ENCODE measurements around the gene ADGRG1.

- TF ChIP-seq CTCF (tag by site-specific recombination; IDR thresholded peaks at IDR 0.05) (no peak), ZNF274 (IDR thresholded peaks at IDR 0.05; ENCODE audit: low read length) (no peak), ZNF274 (tag by site-specific recombination; IDR thresholded peaks at IDR 0.05; ENCODE audit: borderline replicate concordance) (no peak), TSHZ1 (tag by site-specific recombination; IDR thresholded peaks at IDR 0.05; ENCODE audit: borderline replicate concordance) (no peak)
Measured at GRCh38 chr16:57668263-57668571, 39.8 kb downstream of the ADGRG1 start, which contains the start of gene ADGRG3.
